ENCODE results near the gene EVX1.
A peak's percentile ranks its signal among the peaks of the same experiment; 100 is the strongest.

EVX1 gene

DNA sequence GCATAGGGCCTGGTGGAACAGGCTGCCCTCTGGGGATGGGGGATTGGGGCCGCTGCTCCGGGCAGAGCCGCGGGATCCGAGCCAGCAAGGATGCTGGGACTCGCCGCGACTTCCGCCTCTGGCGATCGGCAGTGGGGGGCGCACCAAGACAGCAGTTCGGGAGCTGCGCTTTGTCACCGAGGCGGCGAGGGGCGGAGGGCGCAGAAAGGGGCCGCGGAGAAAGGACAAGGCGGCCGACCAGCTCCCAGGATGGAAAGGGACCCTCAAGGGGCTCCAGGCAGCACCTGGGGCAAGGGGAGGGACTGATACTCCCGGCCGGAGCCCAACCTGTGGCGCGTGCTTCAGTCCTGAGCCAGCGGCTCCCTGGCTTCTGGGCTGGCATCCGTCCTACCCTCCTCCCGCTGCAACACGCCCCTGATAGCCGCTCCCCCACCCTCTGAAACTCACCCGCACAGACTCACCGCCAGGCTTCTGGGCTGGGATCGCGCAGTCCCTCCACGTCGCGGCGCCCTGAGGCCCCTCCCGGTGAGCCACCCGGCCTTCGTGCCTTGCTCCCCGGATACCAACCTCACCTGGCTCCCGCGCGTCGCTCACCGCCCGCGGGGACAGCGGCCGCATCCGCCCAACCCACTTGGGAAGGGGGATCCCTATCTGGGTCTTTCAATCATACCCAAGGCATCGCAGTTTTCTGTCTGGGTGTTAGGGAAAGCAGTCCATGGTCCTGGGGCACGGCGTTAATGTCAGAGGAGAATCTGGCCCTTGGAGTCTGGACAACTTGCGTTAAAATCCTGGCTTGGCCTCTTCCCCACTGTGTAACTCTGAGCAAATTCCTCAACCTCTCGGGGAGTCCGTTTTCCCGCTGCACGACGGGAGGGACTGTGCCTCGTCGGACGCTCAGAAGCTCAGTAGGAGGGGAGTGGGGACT is 7.0 kb upstream of the EVX1 start:
- DNase-seq (ENCODE audit: low spot score), result peak; percentile 11

DNA sequence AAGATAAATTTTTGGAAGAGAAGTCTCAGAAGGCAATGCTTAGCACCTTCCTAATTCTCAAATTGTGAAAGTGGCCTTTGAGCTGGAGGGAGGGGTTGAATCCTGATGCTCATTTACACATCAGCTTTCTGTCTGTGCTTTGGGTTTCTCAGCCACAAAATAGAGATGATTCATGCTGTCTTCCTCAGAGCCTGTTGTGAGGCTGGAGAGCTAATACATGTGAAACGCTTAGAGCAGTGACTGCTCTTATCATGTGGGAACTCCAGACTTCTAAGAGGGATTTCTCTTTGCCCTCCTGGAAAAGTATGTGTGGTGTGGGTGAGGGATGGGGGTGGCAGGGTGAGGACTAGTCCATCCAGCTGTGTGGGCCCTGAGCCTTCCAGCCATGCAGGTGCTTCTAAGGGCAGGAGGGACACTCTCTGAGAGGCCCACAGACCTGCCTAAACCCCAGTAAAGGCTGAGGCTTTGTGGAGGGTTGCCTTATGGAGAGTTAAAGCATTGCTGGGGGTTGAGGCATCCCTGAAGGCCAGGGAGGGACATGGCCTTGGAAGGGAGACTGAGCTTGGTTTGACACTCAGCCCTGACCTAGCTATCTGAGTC is 4.8 kb upstream of the EVX1 start:
- DNase-seq (ENCODE audit: low spot score), result no peak

DNA sequence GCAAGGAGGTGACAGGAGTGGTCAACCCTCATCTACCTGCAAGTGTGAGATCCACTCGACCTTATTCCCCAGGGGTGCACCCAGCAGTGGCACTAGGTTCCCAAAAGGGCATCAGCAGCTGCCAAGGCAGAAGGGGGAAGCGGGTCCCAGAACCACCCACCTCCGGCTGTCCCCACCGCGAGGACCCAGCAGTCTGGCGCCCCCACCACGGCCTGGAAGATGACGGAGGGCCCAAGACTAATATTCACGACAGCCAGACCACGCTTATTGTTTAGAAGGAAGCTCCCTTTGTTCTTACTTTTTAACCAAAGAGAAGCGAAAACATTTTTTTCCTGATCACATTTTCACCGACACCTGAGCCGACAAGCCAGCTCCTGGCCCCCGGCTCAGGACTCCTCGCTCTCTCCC is 3.6 kb upstream of the EVX1 start:
- no peak for DNase-seq (ENCODE audit: low spot score)

DNA sequence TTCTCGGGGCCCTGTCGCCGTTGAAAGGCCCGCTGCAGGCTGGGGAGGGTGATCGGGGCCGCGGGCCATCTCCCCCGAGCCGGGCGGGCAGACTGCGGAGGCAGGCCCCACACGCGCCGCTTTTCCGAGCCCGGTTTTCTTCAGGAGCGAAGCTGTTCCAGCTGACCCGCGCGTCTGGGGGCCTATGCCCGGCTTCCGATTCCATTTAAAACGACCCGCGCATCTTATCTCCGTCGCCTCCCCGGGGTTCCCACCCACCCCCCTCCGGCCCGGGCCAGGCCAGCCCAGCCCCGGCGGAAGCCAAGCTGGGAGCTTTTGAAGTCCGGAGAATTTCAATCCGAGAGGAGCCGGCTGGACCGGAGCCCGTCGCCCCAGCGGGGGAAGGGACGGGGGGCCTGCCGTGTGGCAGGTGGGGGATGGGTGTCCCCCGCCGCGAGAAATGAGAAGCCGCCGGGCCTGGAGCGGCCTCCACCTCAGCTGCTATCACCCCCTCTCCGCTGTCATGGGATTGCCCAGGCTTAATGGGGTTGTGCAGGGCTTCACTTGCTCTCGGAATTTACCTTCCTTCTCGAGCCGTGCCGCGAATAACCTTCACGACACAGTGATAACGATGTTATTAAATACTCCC is 3.1 kb upstream of the EVX1 start:
- DNase-seq (ENCODE audit: low spot score), result no peak

DNA sequence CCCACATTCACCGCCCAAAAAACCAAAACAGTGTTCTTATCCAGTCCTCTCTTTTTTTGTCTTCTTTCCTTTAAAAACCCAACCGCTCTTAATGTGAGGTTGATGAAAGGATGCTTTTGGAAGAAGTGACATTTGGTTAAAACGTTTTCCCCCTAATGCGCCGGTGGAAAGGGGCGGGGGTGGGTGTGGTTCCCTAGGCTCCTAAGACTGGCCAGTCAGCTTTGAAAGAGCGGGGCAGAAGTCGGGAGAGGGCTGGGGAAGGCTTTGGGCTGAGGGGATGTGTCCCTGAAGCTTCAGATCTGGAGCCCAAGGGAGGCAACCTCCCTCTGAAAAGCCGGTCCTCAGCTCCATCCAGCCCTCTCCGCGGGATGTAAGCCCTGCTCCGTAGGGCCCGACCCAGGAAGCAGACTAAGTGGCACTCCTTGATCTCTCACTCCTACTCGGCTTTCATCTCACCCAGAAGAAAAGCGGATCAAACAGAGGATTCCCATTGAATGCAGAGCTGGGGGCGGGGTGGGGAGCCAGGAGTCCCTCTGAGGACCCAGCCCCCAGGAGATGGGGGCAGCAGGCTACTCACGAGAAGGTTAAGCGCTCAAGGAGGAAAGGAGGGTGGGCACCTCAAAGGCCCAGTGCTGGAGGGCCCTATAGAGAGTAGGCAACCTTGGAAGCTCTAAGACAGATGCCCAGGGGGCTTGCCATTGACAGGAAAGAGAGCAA is 2.4 kb upstream of the EVX1 start:
- no peak for DNase-seq (ENCODE audit: low spot score)

DNA sequence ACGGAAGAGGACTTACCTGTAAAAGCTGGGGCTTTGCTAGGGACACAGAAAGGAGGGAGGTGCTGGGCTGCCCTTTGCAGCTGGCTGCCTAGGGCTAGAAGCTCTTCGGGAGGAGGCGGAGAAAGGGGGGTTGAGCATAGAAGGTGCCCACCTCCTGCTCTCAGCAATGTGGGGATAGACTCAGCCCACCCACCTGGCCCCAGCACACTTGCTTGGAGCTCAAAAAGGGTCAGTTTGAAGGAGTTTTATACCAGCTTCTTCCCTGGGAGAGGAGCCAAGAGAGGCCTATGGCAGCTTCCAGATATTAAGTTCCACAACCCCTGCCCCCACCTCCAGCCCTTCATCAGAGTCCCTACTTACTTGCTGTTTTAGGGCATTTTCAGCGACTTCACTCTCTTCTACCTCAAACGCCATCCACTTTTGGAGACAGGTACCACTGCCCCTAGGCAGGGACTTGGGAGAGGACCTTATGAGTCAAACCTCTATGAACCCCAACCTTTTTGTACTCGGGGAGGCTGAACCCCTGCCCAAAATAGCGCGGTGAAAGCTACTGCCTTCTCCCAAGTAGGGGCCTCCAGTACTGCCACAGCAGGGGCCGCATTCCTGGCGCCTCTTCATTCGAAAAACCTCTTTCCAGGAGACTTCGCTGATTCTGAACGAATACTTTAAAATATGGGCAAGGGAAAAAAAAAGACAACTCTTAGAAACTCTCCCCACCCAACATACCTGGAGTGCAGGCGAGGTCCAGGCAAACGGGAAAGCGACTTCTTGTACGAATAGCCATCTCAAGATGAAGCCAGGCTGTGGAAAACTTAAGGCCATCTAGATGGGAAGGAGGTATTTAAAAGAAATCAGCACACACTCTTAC is 1.2 kb upstream of the EVX1 start:
- DNase-seq (ENCODE audit: low spot score), result no peak

DNA sequence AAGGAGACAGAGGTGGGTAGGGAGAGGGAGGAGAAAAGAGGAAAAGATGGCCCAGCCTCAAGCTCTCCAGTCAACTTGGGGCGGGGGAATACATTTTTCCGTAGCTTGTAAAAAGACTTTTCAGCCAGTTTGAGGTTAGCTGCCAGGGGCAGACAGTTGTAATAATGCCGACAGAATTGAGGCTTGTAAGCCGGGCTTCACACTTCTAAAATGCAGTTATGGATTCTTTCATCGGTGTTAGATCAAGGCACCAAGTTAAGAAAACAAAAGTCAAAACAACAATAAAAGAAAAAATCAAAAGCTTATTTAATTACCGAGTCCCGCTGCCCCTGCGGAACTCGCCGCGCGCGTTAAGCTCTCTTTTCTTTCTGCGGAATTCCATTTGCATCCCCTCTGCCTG is 448 bp upstream of the EVX1 start:
- no peak for DNase-seq (ENCODE audit: low spot score)

DNA sequence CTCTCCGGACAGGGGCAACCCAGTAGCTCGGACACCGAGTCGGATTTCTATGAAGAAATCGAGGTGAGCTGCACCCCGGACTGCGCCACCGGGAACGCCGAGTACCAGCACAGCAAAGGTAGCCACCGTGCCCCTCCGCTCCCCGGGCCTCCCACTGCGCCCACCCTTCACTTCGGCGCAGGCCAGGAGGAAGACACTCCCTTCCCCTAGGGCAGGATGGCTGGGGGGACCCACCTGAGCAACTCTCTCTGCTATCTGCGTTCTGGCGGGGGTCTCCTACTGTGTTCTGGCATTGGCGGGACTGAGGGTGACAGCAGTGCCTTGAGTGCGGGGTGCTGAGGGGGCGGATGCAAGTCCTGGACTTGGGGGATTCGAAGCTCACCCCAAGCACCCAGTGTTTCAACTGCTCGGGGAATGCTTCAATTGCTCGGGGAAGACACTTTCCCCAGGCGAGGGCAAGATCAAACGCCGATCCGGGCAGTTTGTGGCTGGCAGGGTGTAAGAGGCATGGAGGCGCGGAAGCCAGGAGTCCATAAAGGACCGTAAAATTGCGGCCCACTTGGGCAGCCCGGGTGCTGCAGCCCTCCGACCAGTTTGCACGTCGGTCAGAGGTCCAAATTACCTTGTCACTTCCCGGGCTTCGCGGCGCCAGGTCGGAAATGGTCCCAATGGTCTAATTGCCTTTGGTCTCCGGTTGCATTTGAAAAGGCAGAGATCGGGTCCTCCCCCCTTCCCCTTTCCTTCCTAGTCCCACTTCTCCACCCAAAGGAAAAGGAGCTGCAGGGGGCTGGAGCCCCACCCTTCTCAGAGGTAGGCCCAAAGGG is 950 bp downstream of the EVX1 start:
- DNase-seq (ENCODE audit: low spot score), result no peak

DNA sequence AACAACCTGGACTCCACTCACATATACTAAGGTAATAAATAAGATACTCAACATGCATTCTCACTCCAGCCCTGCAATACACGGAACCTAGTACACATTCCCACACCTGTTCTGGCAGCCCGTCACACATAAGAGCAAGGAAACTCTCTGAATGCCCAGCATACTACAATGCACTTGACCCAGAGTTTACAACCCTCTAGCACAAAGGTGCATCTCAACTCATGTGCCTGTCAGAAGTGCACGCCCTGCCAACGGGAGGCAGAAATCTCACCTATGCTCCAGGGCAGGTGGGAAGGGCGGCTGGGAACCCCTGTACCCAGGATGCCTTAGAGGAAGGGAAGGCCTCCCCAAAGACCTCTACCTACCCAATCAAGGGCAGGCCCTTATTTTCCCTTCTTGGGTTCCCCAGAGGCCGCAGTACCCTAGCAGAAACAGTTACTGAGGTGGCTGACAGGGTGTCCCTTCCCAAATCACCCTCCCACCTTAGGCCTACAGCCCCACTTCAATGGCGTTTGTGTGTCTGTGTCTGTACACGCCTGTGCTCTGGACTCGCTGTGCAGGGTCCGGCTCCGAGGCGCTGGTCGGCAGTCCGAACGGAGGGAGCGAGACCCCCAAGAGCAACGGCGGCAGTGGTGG is 2.0 kb downstream of the EVX1 start:
- DNase-seq (ENCODE audit: low spot score), result no peak

DNA sequence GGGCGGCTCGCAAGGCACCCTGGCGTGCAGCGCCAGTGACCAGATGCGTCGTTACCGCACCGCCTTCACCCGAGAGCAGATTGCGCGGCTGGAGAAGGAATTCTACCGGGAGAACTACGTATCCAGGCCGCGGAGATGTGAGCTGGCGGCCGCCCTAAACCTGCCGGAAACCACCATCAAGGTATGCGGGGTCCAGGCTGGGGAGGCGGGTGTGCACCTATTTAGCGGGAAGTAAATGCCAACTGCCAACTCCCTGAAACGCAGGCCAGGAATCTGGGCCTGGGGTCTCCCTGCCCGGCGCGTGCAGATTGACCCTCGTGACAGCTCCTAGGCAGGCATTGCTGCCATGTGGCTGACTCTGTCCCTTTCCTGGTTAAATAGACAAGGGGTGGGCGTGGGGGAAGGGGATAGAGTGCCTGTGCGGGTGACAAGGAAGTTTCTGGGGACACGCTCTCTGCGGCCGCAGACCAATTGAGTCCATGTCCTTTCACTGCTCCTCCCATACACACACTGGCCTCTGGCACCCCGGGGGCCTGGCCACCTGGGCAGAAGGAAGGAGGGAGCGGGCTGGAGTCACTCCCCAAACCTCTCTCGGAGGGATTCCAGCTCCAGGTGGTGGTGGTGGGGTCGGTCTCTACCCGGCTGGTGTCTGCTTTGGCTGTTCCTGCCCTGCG is 2.7 kb downstream of the EVX1 start:
- no peak for DNase-seq (ENCODE audit: low spot score)

DNA sequence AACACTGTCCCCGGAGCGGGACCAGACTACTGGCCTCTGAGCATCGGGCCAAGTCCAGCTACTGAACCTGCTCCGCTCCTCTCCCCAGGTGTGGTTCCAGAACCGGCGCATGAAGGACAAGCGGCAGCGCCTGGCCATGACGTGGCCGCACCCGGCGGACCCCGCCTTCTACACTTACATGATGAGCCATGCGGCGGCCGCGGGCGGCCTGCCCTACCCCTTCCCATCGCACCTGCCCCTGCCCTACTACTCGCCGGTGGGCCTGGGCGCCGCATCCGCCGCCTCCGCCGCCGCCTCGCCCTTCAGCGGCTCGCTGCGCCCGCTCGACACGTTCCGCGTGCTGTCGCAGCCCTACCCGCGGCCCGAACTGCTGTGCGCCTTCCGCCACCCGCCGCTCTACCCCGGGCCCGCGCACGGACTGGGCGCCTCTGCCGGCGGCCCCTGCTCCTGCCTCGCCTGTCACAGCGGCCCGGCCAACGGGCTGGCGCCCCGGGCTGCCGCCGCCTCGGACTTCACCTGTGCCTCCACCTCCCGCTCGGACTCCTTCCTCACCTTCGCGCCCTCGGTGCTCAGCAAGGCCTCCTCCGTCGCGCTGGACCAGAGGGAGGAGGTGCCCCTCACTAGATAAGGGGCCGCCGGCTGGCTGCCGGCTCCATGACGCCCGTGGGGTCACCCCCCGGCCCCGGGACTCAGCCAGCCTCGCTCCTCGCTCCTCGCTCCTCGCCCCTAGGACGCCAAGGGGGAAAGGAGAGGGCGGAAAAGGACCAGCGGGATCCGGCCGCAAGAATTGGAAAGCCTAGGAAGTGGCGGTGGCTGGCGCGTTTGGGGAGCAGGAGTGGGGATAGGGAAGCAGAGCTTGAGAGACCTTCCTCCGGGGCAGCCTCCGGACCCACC is 3.4 kb downstream of the EVX1 start:
- no peak for DNase-seq (ENCODE audit: low spot score)

DNA sequence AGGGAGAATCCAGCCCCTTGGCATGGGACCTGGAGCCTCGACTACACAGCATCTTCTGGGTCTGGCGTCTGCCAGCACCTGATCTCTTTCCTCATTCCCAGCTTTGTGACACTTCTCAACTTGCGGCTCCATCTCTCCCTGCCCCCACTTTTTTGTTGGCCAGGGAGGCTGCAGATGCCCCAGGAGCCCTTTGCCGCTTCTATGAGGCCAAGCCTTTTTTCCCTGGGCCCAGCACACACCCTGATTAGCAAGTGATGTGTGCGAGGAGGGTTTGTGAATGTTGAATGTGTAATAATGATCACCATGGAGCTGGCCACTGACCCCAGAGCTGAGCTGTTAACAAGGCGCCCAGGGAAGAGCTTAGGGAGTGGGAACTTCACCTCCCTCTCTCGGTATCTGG is 4.4 kb downstream of the EVX1 start:
- DNase-seq (ENCODE audit: low spot score), result no peak

DNA sequence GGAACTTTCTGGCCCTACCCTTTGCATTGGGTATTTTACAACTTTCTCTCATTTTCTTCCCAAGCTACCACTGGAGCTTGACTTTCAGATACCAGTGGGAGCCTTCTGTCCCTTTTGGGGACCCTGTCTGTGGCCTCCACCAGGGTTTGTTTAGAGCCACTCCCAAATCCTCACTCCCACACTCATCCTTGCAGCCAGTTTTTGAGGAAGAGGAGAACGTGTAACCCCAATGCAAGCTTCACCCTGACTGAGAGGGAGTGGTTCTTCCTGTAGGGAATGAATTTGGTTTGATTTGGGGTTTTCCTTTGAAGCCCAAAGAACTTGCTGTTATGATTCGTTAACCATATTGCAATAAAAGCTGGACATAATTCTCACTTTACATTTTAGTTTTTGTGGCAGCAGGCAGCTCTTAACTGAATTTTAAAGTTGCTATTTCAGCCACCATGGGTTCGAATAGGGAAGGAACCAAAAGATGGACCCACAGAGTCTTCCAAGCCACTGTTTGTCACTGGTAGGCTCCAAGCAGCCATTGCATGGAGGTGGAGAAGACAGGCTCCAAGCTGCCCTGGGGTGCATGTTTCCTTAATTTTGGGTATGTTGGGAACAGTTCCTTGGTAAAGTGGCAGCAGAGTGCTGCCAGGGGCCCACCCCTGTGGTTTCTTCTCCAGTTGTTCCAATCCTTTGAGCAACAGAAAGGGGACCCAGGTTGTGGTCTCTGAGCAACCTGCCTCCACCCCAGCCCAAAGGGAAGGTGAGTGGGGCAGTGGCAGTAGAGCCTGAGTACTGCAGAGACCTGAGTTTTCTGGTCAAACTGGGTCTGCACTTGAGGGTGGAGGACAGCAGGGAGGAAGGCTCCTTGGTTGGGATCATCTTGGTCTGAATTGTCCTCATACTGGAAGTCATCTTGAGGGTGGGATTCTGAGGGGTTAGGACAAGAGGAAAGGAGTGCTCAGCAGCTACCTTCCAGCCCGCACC is 5.1 kb downstream of the EVX1 start:
- DNase-seq (ENCODE audit: low spot score), result no peak

DNA sequence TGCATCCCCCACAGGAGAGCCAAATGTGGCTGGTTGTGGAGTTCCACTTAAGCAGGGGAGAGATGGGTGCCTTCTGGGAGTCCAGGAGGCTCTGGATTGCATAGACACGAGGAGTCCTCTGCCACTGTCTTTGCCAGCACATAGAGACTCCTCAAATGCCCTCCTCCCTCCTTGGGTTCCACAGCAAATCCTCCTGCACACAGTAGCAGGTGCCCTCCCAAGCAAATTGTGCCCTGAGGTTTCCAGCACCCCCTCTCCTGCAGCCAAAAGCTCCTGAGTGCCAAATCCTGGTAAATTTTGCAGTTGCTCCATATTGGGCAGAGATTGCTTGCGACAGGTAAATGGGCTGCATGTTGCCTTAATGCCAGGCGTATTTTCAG is 5.8 kb downstream of the EVX1 start:
- no peak for DNase-seq (ENCODE audit: low spot score)

DNA sequence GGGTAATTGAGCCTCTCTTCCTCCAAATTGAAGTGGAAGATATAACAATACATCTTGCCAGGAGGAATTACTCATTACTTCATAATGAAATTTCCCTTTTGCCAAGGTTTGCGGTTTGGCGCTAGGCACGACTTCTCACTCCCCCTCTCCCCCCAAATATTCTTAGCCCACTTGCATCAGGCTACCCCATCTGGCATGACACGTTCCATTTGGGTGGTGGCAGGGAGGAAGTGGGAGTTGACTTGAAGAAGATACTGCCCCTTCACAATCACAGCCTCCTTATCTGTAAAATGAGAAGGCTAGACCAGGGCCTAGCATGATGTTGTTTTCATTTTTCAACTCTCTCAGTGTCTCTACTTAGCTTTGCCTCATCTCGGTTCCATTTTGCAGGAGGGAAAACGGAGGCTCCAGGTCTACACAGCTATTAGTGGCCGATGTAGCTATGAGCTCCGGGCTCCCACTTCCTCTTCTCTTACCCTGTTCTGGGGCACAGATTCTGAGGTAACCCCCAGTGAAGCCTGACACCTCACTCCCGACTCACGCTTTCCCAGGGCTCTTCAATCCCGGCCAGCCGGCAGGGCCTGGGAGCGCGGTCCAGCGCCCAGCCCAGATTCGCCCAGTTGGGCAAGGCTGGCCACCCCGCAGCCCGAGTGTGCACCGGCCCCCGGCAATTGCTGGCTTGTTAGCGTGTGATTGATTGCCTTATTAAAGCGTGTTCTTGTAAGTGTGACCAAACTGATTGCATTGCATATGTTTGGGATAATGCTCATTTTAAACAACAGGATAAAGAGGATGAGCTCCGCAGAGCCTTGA is 6.5 kb downstream of the EVX1 start:
- no peak for DNase-seq (ENCODE audit: low spot score)

DNA sequence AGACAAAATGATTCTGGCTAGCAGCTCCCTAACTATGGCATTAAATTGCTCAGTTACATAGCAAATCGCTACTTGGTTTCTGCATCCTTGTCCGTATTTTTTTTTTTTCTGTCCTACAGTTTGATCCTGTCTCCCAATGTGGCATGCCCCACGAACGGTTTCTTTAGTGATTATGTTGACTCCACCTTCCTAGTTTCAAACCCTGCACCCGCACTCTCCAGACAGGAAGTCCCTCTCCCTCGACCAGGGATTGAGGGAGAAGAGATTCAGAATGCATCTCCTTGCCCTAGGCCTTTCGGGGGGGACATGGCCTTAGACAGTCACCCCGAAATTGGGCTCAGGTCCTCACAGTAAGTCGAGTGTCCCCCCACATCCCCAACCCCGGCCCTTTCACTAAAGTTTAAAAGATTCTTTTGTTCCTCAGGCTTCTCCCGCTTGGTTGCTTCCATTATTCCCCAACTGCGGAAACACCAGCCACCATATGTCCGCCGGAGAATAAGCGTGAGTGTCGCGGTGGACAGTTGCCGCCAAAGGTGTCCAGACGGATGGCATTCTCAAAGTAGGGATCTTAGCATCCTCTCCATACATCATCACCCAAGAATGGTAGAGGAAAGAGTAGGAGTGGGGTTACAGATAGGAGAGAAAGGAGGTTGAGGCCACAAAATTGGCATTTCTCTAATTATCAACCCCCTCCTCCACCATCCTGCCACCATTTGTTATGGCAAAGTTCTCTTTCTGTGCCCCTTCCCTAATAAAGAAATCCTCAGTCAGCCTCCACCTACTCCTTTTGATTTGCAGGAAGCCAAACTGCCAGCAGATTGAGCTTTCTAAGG is 7.3 kb downstream of the EVX1 start:
- no peak for DNase-seq (ENCODE audit: low spot score)
